ENCODE data around the gene NAA80. TPM values are rescaled to one million over a fixed set of nuclear protein-coding genes. Genes with fewer than 3 reads are reported as not detected.
"Not testable (repeated sequence)": the region's sequence is repeated elsewhere in the genome, so short reads cannot be mapped to it uniquely, and the experiment has no call there.

The NAA80 gene
- polyA plus RNA-seq, 2 of the 4 experiments (the other 2 are of a cell fraction), result 3.1 to 5.3 TPM

DNA sequence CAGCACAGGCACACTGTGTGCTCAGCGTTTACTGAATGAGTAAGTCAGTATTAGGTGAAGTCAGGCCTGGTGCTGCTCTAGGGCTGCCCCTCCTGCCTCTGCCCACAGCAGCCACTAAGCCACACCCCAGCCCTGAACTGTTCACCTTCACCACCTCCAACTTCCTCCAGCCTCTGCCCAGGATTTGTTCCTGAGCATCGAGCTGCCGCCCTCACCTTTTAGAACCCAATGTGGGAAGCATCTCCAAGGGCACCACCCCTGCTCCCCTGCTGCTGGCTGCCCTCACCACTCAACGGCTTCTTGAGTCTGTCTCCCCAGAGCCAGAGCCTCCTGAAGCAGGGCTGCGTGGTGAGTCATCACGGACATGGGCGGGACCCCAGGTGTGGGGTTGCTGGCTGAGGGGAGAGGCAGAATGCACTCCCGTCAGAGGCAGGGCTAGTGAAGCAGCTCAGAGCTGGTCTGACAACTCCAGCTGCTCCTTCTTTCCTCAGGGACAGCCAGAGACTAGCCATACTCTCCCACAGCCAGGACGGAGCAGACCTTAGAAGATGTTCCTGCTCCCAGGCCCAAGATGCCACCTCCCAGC is 17.5 kb upstream of the NAA80 start:
- ATAC-seq, result peak; percentile 55 to 62
- Histone ChIP-seq H3K9me3 (no peaks in the 10 kb centered on the region), H3K27ac (peak overlapping the region; percentile 39 to 78; a peak in 4 of 6 replicates), H3K4me3 (no peak overlapping the region), H3K4me1 (peaks cover 26% of the 10 kb centered on the region), H3K4me2 (peak overlapping the region; percentile 66)
- TF ChIP-seq FOSL2 (IDR thresholded peaks at IDR 0.05), result no peak
- TF ChIP-seq FOSL2 (CRISPR knock-in tag; IDR thresholded peaks at IDR 0.05), result peak; percentile 88
- TF ChIP-seq RCOR1 (IDR thresholded peaks at IDR 0.05; ENCODE audit: low read depth, low read length), result no peak
- DNase-seq (ENCODE audit: low read depth in 1 of 2, low spot score in 1 of 2), result peak in 1 of 2 experiments; percentile 73
- 9% methylated on average over 8 of the region's 9 CpGs for WGBS (ENCODE audit: missing lambda C conversion rate)
- FAIRE-seq, result no peak
- CTCF ChIA-PET, result no interaction called here
- POLR2A ChIA-PET, result interaction anchor here (1.3 kb wide), 1 partner anchor 20 kb away, joined by 4 read pairs; no protein-coding TSS in a partner anchor

DNA sequence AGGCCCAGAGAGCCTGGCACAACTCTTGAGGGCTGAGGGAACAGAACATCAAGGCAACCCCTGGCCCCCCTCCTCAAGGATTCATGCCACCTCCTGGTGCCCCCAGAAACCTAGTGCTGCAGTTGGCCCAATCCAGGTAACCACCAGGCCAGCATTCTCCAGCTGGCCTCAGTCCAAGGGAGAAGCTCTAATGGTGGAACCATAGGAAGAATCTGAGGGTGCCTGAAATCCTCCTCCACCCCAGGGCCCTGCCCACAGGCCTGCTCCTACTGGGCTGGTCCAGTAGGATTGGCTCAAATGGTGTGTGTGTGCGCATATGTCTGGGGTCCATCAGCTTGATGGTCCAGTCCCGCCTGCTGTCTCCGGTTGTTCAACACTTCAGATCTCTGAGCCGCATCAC is 15.6 kb upstream of the NAA80 start:
- H3K27ac ChIP-seq, result no peak overlapping the region
- POLR2A ChIA-PET, result interaction anchor here (0.7 to 0.8 kb wide), 2 partner anchors 22 to 23 kb away, joined by 3 read pairs; partner anchors contain the start of gene IFRD2
- no peak overlapping the region for H3K4me2 ChIP-seq
- CTCF ChIA-PET, result interaction anchor here (0.6 to 2.8 kb wide), 5 partner anchors 10 to 15 kb away, joined by 3 to 17 read pairs (median 3); partner anchors contain the start of genes HYAL3, NAA80 and TUSC2
- ATAC-seq, result no peak
- no peaks in the 10 kb centered on the region for H3K9me3 ChIP-seq
- 92% methylated on average over 4 of the region's 4 CpGs for WGBS (ENCODE audit: missing lambda C conversion rate)
- peaks cover 21% of the 10 kb centered on the region for H3K4me1 ChIP-seq
- TF ChIP-seq HOXB5 (CRISPR knock-in tag; IDR thresholded peaks at IDR 0.05) (no peak), HDAC2 (IDR thresholded peaks at IDR 0.05) (no peak), ZSCAN20 (CRISPR knock-in tag; IDR thresholded peaks at IDR 0.05) (no peak), RAD21 (conservative IDR thresholded peaks at IDR 0.05 in 1 of 2, IDR thresholded peaks at IDR 0.05 in 1 of 2) (no peak), CBX8 (IDR thresholded peaks at IDR 0.05) (no peak), SREBF2 (IDR thresholded peaks at IDR 0.05) (no peak), MAFK (IDR thresholded peaks at IDR 0.05; ENCODE audit: partially characterized antibody) (no peak)
- TF ChIP-seq, protein P1, sequence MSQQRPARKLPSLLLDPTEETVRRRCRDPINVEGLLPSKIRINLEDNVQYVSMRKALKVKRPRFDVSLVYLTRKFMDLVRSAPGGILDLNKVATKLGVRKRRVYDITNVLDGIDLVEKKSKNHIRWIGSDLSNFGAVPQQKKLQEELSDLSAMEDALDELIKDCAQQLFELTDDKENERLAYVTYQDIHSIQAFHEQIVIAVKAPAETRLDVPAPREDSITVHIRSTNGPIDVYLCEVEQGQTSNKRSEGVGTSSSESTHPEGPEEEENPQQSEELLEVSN (IDR thresholded peaks at IDR 0.05; ENCODE audit: borderline replicate concordance, low read depth), result no peak
- no peak for DNase-seq (ENCODE audit: low read depth in 1 of 2, low spot score in 1 of 2)
- H3K4me3 ChIP-seq, result no peak overlapping the region
- no peak for FAIRE-seq

DNA sequence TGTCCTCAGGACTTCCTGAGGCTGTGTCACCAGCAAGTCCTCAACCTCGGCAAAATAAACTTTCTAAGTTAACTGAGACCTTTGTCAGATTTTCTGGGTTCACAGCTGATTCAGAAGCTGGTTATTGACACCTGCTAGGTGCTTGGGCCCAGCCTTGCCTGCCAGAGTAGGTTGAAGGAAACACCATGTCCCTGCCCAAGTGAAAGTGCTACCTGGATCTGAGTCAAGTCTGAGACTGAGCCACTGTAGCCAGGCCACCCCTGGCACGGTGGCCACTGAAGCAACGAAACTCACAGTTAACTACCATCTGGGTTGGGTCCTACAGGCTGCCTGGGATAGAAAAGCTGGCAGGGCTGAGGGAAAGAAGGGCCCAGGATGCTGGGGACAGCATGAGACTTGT is 15.1 kb upstream of the NAA80 start:
- FAIRE-seq, result no peak
- no peak overlapping the region for H3K27ac ChIP-seq
- DNase-seq (ENCODE audit: low read depth in 1 of 2, low spot score in 1 of 2), result no peak
- no peak for ATAC-seq
- no peak for TF ChIP-seq FOSB (CRISPR knock-in tag; IDR thresholded peaks at IDR 0.05)
- TF ChIP-seq ZSCAN20 (CRISPR knock-in tag; IDR thresholded peaks at IDR 0.05), result no peak
- no peak for TF ChIP-seq EP300 (IDR thresholded peaks at IDR 0.05)
- no peak for TF ChIP-seq RNF2 (IDR thresholded peaks at IDR 0.05; ENCODE audit: borderline replicate concordance, low read depth)
- TF ChIP-seq NR3C1 (IDR thresholded peaks at IDR 0.05), result no peak
- no peak for TF ChIP-seq SMC3 (IDR thresholded peaks at IDR 0.05)
- TF ChIP-seq, protein P2, sequence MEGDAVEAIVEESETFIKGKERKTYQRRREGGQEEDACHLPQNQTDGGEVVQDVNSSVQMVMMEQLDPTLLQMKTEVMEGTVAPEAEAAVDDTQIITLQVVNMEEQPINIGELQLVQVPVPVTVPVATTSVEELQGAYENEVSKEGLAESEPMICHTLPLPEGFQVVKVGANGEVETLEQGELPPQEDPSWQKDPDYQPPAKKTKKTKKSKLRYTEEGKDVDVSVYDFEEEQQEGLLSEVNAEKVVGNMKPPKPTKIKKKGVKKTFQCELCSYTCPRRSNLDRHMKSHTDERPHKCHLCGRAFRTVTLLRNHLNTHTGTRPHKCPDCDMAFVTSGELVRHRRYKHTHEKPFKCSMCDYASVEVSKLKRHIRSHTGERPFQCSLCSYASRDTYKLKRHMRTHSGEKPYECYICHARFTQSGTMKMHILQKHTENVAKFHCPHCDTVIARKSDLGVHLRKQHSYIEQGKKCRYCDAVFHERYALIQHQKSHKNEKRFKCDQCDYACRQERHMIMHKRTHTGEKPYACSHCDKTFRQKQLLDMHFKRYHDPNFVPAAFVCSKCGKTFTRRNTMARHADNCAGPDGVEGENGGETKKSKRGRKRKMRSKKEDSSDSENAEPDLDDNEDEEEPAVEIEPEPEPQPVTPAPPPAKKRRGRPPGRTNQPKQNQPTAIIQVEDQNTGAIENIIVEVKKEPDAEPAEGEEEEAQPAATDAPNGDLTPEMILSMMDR (IDR thresholded peaks at IDR 0.05), result no peak
- TF ChIP-seq, protein P3, sequence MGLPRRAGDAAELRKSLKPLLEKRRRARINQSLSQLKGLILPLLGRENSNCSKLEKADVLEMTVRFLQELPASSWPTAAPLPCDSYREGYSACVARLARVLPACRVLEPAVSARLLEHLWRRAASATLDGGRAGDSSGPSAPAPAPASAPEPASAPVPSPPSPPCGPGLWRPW (IDR thresholded peaks at IDR 0.05), result no peak
- no peak for TF ChIP-seq HOXA7 (CRISPR knock-in tag; IDR thresholded peaks at IDR 0.05)
- TF ChIP-seq, protein P4, sequence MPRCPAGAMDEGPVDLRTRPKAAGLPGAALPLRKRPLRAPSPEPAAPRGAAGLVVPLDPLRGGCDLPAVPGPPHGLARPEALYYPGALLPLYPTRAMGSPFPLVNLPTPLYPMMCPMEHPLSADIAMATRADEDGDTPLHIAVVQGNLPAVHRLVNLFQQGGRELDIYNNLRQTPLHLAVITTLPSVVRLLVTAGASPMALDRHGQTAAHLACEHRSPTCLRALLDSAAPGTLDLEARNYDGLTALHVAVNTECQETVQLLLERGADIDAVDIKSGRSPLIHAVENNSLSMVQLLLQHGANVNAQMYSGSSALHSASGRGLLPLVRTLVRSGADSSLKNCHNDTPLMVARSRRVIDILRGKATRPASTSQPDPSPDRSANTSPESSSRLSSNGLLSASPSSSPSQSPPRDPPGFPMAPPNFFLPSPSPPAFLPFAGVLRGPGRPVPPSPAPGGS (IDR thresholded peaks at IDR 0.05), result no peak
- no peak for TF ChIP-seq TFCP2L1 (CRISPR knock-in tag; IDR thresholded peaks at IDR 0.05)
- no peak for TF ChIP-seq JUNB (IDR thresholded peaks at IDR 0.05)
- TF ChIP-seq HDAC2 (IDR thresholded peaks at IDR 0.05), result no peak
- no peak for TF ChIP-seq HEYL (CRISPR knock-in tag; IDR thresholded peaks at IDR 0.05)
- no peak for TF ChIP-seq JUN (IDR thresholded peaks at IDR 0.05)
- TF ChIP-seq TP53 (CRISPR knock-in tag; IDR thresholded peaks at IDR 0.05), result no peak
- no peak overlapping the region for H3K4me2 ChIP-seq
- ChIA-PET CTCF (interaction anchor here (0.6 to 2.8 kb wide), 3 partner anchors 10 to 14 kb away, joined by 3 to 17 read pairs (median 8); partner anchors contain the start of genes HYAL3, NAA80 and TUSC2), POLR2A (interaction anchor here (0.7 kb wide), 1 partner anchor 22 kb away, joined by 3 read pairs; the partner anchor contains the start of gene IFRD2)
- whole genome bisulfite sequencing (ENCODE audit: missing lambda C conversion rate), result 96% methylated on average over 3 of the region's 3 CpGs
- peaks cover 25% of the 10 kb centered on the region for H3K4me1 ChIP-seq
- H3K9me3 ChIP-seq, result no peaks in the 10 kb centered on the region
- H3K4me3 ChIP-seq, result no peak overlapping the region

DNA sequence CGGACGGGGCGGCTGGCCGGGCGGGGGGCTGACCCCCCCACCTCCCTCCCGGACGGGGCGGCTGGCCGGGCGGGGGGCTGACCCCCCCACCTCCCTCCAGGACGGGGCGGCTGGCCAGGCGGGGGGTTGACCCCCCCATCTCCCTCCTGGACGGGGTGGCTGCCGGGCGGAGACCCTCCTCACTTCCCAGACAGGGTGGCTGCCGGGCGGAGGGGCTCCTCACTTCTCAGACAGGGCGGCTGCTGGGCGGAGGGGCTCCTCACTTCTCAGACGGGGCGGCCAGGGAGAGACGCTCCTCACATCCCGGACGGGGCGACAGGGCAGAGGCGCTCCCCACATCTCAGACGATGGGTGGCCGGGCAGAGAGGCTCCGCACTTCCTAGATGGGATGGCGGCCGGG is 12.8 kb upstream of the NAA80 start:
- H3K4me3 ChIP-seq; POLR2A ChIA-PET; H3K4me2 ChIP-seq; ATAC-seq; DNase-seq (ENCODE audit: low read depth in 1 of 2, low spot score in 1 of 2); H3K27ac ChIP-seq; CTCF ChIA-PET; H3K9me3 ChIP-seq; FAIRE-seq: not testable (repeated sequence)
- H3K4me1 ChIP-seq, result peaks cover 16% of the 10 kb centered on the region
- WGBS (ENCODE audit: missing lambda C conversion rate), result 93% methylated on average over 5 of the region's 32 CpGs

Data from A549 (cell line).